Fibroblast of the aortic adventitia (primary cell): ENCODE results near the gene CYGB. TPM values are rescaled to one million over a fixed set of nuclear protein-coding genes. Genes with fewer than 3 reads are reported as not detected.

Experiments
- DNase-seq: peaks from one replicate; pipeline ENCODE4 v3.0.0-alpha.2; 2010; ENCODE audit warnings: low read depth
- H3K4me3 ChIP-seq: 2 replicates; pipeline ENCODE4 v1.5.1; 2011; ENCODE audit warnings: low read depth, mild to moderate bottlenecking, control low read depth, low read length, moderate library complexity
- total RNA-seq: library from RNA; depleted of rRNA; stranded (reverse); fragments of >200 nt; gene quantifications from 2 replicates; pipeline ENCODE4 v1.2.3, GENCODE V29; 2012; ENCODE audit warnings: low replicate concordance
- TF ChIP-seq, protein P1 (sequence below): IDR thresholded peaks from 2 replicates; pipeline ENCODE4 v1.5.1; 2011; ENCODE audit warnings: mild to moderate bottlenecking, low read length, control low read depth, inconsistent platforms; ENCODE audit not compliant: insufficient read depth

Gene CYGB
- total RNA-seq, 1 donor: 35.2 TPM

DNA sequence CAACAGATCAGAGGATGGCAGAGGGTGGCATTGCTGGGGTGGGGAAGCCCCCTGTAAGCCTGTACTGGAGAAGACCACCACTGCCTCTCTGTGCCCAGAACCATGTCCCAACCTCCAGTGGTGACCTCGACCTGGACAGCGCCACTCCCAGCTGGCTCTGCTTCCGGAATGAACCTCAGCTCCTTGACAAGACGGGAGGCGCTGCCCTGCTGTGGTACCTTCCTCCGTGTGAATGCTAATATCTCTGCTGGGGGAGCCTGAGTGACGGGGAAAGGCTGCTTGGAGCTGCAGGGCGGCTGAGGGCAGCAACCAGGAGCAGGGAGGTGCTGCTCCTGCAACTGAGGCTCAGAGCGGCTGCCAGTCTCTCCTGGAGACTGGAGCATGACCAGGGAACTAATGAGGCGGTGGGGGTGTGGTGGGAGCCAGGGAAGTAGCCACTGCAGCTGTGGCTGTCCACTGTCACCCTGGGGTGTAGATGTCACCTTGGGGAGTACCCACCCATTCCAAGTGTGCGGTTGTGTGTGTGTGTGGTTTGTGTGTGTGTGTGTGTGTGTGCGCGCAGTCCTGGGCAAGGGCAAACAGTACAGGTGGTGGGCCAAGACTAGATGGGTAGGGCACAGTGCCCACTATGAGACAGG lies 8.5 kb upstream of the CYGB start:
- TF ChIP-seq, protein P1, sequence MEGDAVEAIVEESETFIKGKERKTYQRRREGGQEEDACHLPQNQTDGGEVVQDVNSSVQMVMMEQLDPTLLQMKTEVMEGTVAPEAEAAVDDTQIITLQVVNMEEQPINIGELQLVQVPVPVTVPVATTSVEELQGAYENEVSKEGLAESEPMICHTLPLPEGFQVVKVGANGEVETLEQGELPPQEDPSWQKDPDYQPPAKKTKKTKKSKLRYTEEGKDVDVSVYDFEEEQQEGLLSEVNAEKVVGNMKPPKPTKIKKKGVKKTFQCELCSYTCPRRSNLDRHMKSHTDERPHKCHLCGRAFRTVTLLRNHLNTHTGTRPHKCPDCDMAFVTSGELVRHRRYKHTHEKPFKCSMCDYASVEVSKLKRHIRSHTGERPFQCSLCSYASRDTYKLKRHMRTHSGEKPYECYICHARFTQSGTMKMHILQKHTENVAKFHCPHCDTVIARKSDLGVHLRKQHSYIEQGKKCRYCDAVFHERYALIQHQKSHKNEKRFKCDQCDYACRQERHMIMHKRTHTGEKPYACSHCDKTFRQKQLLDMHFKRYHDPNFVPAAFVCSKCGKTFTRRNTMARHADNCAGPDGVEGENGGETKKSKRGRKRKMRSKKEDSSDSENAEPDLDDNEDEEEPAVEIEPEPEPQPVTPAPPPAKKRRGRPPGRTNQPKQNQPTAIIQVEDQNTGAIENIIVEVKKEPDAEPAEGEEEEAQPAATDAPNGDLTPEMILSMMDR: no peak
- H3K4me3 ChIP-seq: no peak overlapping the region
- no peak for DNase-seq

DNA sequence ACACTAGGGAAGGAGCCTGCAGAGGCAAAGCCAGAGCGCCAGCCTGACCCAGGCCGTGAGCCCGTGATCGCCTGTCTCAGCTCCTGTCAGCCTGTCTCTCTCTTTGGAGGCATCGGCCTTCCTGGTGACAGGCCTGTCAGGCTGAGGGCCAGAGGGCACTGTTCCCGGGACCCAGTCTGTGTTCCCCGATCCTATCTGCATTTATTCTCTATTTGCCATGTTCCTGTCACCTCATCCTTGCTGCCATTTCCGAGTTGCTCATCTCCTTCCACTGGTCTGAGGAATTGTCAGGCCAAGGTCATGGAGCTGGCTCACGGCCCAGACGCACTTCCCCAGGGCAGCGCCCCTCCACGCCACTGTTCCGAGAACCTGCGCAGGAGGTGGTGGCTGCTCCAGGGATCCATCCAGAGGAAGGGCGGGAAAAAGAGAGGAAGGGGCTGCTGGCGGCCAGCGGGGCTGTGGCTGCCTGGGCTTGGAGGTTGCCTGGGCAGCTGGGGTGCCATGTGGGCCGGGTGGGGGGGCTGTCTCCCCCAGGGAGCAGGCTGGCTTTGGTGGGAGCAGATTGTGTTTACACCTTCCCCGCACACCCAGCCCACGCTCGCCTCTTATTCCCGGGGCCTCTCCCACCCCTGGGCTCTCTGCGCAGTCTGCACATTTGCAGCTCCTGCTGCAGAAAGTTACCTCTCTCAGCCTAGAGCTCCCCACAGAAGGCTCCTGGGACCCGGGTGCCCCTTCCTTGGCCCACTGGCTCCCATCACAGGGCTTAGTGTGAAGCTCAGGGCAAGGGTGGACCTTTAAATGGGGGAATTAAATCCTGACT lies 7.2 kb upstream of the CYGB start:
- DNase-seq: no peak
- no peak overlapping the region for H3K4me3 ChIP-seq
- TF ChIP-seq, protein P1: no peak

DNA sequence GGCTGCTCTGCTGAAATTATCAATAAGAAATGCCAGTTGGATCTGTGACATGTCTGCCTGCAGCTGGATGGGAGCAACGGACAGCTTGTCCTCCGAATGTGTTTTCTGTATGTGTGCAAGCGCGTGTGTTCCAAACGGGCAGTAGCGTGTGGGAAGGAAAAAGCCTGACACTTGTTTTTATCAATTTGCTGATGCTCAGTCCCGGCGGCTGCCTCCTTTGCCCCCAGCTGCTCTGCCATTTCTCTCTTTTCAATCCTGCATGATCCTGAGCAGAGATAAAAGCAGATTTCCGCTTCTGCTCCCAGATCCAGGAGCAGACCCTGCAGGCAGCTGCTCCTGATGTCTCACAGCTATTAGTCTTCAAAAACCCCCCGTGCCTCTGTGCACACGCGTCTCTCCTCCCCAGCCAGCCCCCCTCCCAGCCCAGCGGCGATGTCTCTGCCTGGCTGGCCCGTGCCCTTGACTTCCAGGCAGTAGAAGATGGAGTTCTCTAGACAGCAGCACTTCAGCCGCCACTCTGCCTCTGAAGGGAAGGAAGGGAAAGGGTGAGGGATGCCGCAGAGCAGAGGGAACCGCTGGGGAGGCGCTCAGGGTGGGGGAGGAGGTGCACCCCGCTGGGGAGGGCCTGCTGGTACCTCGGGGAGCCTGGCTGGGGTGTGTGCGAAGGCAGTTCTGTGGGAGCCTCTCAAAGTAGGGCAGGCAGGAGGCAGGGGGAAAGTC lies 6.5 kb upstream of the CYGB start:
- DNase-seq: no peak
- no peak overlapping the region for H3K4me3 ChIP-seq
- TF ChIP-seq, protein P1: no peak

DNA sequence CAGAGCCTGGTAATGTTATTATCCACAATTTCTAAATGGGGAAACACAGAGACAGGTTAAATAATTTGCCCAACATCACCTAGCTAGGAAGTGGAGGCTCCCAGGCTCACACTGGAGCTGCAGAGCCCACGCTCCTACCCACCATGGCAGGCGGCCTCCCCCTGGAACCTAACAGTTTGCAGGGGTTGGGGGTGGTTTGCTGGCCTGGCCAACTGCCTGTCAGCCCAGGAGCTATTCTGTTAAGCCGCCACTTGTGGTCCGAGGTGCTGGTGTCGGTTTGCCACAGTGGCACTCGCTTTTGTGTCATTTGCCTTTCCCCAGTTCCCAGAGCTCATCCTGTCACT lies 5.9 kb upstream of the CYGB start:
- TF ChIP-seq, protein P1: no peak
- no peak overlapping the region for H3K4me3 ChIP-seq
- DNase-seq: no peak

DNA sequence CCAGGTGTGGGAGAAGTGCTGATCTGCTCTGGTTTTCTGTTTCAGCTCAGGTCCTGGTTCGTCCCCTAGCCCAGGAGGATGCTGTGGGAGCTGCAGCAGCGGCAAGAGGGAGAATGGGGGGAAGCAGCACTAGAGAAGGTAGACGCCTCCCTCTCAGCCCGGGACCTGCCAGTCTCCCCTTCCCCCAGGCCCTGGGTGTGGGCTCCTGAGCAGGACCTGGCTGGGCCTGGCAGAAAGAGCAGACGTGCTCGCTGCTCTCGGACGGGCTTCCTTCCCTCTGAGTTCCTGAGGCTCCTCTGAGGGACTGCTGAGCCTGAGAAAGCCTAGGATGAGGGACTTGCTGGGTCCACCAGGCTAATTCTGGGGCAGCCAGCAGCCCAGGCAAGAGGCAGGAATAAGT lies 5.5 kb upstream of the CYGB start:
- no peak for DNase-seq

DNA sequence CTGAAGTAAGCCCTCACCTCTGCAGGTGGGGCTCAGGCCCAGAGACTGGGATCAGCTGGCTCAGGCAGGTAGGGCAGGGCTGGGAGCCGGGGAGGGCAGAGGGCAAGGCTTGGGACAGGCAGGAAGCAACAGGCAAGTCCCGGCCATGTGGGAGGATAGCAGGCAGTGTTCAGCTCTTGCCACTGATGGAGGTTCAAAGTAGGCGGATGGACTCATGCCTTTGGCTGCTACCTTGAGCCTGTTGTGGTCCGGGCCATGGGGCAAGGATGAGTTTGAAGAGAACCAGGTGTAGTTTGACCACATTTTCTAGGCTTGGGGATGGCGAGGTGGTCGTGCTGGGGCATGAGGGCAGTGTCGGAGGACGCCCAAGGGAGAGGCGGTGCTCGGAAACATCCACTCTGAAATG lies 5.1 kb upstream of the CYGB start:
- TF ChIP-seq, protein P1: no peak
- H3K4me3 ChIP-seq: no peak overlapping the region
- no peak for DNase-seq

More for the DNA sequence above, 5.5 kb upstream of the CYGB start:
- TF ChIP-seq, protein P1: no peak
- H3K4me3 ChIP-seq: no peak overlapping the region
